Measurements from ENCODE around the gene STX11.

GRCh38 chr6:144104898-144105487 is 45.3 kb upstream of the STX11 start:
- TF ChIP-seq CTCF (IDR thresholded peaks at IDR 0.05) (0 out of 2 replicates have a peak, but pooled peaks have one; percentile 27), PREB (CRISPR knock-in tag; IDR thresholded peaks at IDR 0.05; ENCODE audit: borderline replicate concordance) (no peak), MAX (CRISPR knock-in tag; IDR thresholded peaks at IDR 0.05) (no peak)
